Neural cell (in vitro differentiated cells): ENCODE measurements around the gene NOTCH3. TPM values are rescaled to one million over a fixed set of nuclear protein-coding genes. Genes with fewer than 3 reads are reported as not detected.
A peak's percentile ranks its signal among the peaks of the same experiment; 100 is the strongest.

Source experiments
- H2AFZ ChIP-seq: fragments of 200-600, 300-800 bp; sonication (generic), shearing (Covaris generic); 2 replicates; pipeline ENCODE4 v1.6.0; 2014; ENCODE audit warnings: low read depth, mild to moderate bottlenecking, antibody characterized with exemption, low read length, moderate library complexity
- H3F3A ChIP-seq: fragments of 200-600 bp; shearing (Covaris generic); 2 replicates; pipeline ENCODE4 v1.6.1; 2016; ENCODE audit warnings: mild to moderate bottlenecking, moderate library complexity, mixed read lengths, antibody characterized with exemption, low read length; ENCODE audit not compliant: insufficient read depth, poor library complexity, severe bottlenecking
- H3K27ac ChIP-seq: fragments of 200-600, 300-800 bp; sonication (generic), shearing (Covaris generic); 2 replicates; pipeline ENCODE4 v1.5.1; 2014; ENCODE audit warnings: mild to moderate bottlenecking, low read length, moderate library complexity
- H3K27me3 ChIP-seq: fragments of 300-800, 200-600 bp; sonication (generic), shearing (Covaris generic); 2 replicates; pipeline ENCODE4 v1.6.0; 2014; ENCODE audit warnings: mild to moderate bottlenecking, low read depth, low read length, moderate library complexity; ENCODE audit not compliant: insufficient read depth
- H3K36me3 ChIP-seq: fragments of 300-800, 200-600 bp; sonication (generic), shearing (Covaris generic); 2 replicates; pipeline ENCODE4 v1.5.1; 2014; ENCODE audit warnings: mild to moderate bottlenecking, antibody characterized with exemption, low read length, moderate library complexity; ENCODE audit not compliant: insufficient read depth
- H3K4me2 ChIP-seq: fragments of 300-800, 200-600 bp; sonication (generic), shearing (Covaris generic); 2 replicates; pipeline ENCODE4 v1.6.0; 2014; ENCODE audit warnings: mild to moderate bottlenecking, low read length
- H3K4me3 ChIP-seq: fragments of 300-800, 200-600 bp; sonication (generic), shearing (Covaris generic); 2 replicates; pipeline ENCODE4 v1.5.1; 2014; ENCODE audit warnings: mild to moderate bottlenecking, low read length, moderate library complexity
- H3K79me2 ChIP-seq: fragments of 200-600 bp; shearing (Covaris generic); replicated peaks from 2 replicates; pipeline ENCODE4 v1.6.0; 2014; ENCODE audit warnings: mild to moderate bottlenecking, low read length, moderate library complexity; ENCODE audit not compliant: insufficient read depth
- H3K9ac ChIP-seq: fragments of 300-800, 200-600 bp; sonication (generic), shearing (Covaris generic); 2 replicates; pipeline ENCODE4 v1.6.1; 2016; ENCODE audit warnings: mild to moderate bottlenecking, low read length, mixed read lengths
- H3K9me2 ChIP-seq: fragments of 200-600 bp; shearing (Covaris generic); 2 replicates; pipeline ENCODE4 v1.6.1; 2016; ENCODE audit warnings: mild to moderate bottlenecking, low read length, mixed read lengths; ENCODE audit not compliant: insufficient read depth
- H3K9me3 ChIP-seq: fragments of 200-600, 300-800 bp; sonication (generic), shearing (Covaris generic); 2 replicates; pipeline ENCODE4 v1.6.1; 2016; ENCODE audit warnings: mild to moderate bottlenecking, mixed run types, low read length, moderate library complexity, mixed read lengths
- H4K20me1 ChIP-seq: fragments of 200-600 bp; shearing (Covaris generic); 2 replicates; pipeline ENCODE4 v1.6.1; 2016; ENCODE audit warnings: mild to moderate bottlenecking, mixed run types; ENCODE audit not compliant: insufficient read depth
- EP300 ChIP-seq: fragments of 450-650 bp; conservative IDR thresholded peaks from 2 replicates; pipeline ENCODE4 v1.6.1; 2014; ENCODE audit warnings: antibody characterized with exemption, mild to moderate bottlenecking, moderate library complexity; ENCODE audit not compliant: poor library complexity, severe bottlenecking
- EZH2 ChIP-seq: fragments of 200-600, 300-800 bp; shearing (Covaris generic), sonication (generic); IDR thresholded peaks from 2 replicates; pipeline ENCODE4 v1.6.1; 2014; ENCODE audit warnings: antibody characterized with exemption, low read length, borderline replicate concordance, mild to moderate bottlenecking; ENCODE audit not compliant: insufficient read depth, poor library complexity, severe bottlenecking
- MXI1 ChIP-seq: fragments of 450-650 bp; conservative IDR thresholded peaks from 2 replicates; pipeline ENCODE4 v1.6.1; 2014; ENCODE audit warnings: antibody characterized with exemption, mild to moderate bottlenecking; ENCODE audit not compliant: poor library complexity, severe bottlenecking
- POLR2AphosphoS5 ChIP-seq: IDR thresholded peaks from 2 replicates; pipeline ENCODE4 v1.6.1; 2012
- RAD21 ChIP-seq: fragments of 450-650 bp; conservative IDR thresholded peaks from 2 replicates; pipeline ENCODE4 v1.6.1; 2014; ENCODE audit warnings: antibody characterized with exemption, mild to moderate bottlenecking, moderate library complexity
- SMC3 ChIP-seq: fragments of 450-650 bp; conservative IDR thresholded peaks from 2 replicates; pipeline ENCODE4 v1.6.1; 2014; ENCODE audit warnings: antibody characterized with exemption, mild to moderate bottlenecking, moderate library complexity; ENCODE audit not compliant: poor library complexity
- TAF1 ChIP-seq: IDR thresholded peaks from 2 replicates; pipeline ENCODE4 v1.6.1; 2012; ENCODE audit warnings: low read depth
- polyA plus RNA-seq: library from polyadenylated mRNA; depleted of rRNA; stranded (reverse); fragments of >200 nt; gene quantifications from 2 replicates; pipeline ENCODE4 v1.2.3, GENCODE V29; 2014
- TF ChIP-seq, protein P1 (sequence below): IDR thresholded peaks from 2 replicates; pipeline ENCODE4 v1.6.1; 2012; ENCODE audit warnings: borderline replicate concordance
- TF ChIP-seq, protein P2 (sequence below): fragments of 450-650 bp; IDR thresholded peaks from 2 replicates; pipeline ENCODE4 v1.5.1; 2014; ENCODE audit warnings: antibody characterized with exemption, mild to moderate bottlenecking, moderate library complexity; ENCODE audit not compliant: poor library complexity, severe bottlenecking

The NOTCH3 gene
- polyA plus RNA-seq, 1 donor from 2014 or later: 0.21 TPM

DNA sequence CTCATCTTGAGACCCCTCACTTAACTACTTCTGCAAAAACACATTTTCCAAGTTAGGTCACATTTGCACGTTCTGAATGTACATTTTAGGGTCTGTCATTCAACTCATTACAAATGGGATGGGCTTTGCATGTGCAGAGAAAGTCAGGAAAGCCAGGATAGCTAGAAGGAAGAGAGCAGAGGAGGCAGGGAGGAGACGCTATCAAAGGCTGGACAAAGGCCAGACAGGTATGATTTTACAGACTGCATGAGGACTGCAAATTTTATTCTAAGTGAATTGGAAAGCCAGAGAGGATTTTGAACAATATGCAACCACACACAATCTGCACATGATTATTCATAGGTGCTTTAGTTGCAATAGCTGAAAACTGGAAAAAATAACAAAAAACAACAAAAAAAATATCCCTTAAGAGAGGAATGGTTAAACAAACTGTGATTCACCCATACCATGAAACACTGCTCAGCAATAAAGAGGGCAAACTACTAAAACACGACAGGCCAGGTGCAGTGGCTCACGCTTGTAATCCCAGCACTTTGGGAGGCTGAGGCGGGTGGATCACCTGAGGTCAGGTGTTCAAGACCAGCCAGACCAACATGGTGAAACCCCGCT lies 72.5 kb downstream of the NOTCH3 start:
- Histone ChIP-seq H3F3A (no peaks in the 10 kb centered on the region), H3K4me2 (no peak overlapping the region), H3K79me2 (peaks cover 4% of the 10 kb centered on the region), H4K20me1 (no peaks in the 10 kb centered on the region), H2AFZ (no peak overlapping the region), H3K36me3 (no peaks in the 10 kb centered on the region), H3K27me3 (no peaks in the 10 kb centered on the region), H3K9me2 (no peaks in the 10 kb centered on the region), H3K4me3 (no peak overlapping the region), H3K9ac (no peak overlapping the region), H3K27ac (no peak overlapping the region), H3K9me3 (no peaks in the 10 kb centered on the region)
- no peak for TF ChIP-seq SMC3
- no peak for TF ChIP-seq MXI1

- Histone ChIP-seq H3K79me2 (peaks cover 4% of the 10 kb centered on the region), H3K9me3 (no peaks in the 10 kb centered on the region), H3K9me2 (no peaks in the 10 kb centered on the region), H3K4me2 (peak overlapping the region; percentile 64), H3F3A (no peaks in the 10 kb centered on the region), H4K20me1 (no peaks in the 10 kb centered on the region), H3K27ac (peak overlapping the region; percentile 53), H3K4me3 (peak overlapping the region; percentile 98), H3K9ac (peak overlapping the region; percentile 17), H3K27me3 (no peaks in the 10 kb centered on the region), H3K36me3 (no peaks in the 10 kb centered on the region), H2AFZ (peak overlapping the region; percentile 48)
- no peak for TF ChIP-seq EP300
- no peak for TF ChIP-seq SMC3
- TF ChIP-seq, protein P1, sequence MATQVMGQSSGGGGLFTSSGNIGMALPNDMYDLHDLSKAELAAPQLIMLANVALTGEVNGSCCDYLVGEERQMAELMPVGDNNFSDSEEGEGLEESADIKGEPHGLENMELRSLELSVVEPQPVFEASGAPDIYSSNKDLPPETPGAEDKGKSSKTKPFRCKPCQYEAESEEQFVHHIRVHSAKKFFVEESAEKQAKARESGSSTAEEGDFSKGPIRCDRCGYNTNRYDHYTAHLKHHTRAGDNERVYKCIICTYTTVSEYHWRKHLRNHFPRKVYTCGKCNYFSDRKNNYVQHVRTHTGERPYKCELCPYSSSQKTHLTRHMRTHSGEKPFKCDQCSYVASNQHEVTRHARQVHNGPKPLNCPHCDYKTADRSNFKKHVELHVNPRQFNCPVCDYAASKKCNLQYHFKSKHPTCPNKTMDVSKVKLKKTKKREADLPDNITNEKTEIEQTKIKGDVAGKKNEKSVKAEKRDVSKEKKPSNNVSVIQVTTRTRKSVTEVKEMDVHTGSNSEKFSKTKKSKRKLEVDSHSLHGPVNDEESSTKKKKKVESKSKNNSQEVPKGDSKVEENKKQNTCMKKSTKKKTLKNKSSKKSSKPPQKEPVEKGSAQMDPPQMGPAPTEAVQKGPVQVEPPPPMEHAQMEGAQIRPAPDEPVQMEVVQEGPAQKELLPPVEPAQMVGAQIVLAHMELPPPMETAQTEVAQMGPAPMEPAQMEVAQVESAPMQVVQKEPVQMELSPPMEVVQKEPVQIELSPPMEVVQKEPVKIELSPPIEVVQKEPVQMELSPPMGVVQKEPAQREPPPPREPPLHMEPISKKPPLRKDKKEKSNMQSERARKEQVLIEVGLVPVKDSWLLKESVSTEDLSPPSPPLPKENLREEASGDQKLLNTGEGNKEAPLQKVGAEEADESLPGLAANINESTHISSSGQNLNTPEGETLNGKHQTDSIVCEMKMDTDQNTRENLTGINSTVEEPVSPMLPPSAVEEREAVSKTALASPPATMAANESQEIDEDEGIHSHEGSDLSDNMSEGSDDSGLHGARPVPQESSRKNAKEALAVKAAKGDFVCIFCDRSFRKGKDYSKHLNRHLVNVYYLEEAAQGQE: no peak
- TF ChIP-seq TAF1: no peak
- TF ChIP-seq, protein P2, sequence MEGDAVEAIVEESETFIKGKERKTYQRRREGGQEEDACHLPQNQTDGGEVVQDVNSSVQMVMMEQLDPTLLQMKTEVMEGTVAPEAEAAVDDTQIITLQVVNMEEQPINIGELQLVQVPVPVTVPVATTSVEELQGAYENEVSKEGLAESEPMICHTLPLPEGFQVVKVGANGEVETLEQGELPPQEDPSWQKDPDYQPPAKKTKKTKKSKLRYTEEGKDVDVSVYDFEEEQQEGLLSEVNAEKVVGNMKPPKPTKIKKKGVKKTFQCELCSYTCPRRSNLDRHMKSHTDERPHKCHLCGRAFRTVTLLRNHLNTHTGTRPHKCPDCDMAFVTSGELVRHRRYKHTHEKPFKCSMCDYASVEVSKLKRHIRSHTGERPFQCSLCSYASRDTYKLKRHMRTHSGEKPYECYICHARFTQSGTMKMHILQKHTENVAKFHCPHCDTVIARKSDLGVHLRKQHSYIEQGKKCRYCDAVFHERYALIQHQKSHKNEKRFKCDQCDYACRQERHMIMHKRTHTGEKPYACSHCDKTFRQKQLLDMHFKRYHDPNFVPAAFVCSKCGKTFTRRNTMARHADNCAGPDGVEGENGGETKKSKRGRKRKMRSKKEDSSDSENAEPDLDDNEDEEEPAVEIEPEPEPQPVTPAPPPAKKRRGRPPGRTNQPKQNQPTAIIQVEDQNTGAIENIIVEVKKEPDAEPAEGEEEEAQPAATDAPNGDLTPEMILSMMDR: no peak
- TF ChIP-seq POLR2AphosphoS5: no peak
- no peak for TF ChIP-seq MXI1
- no peak for TF ChIP-seq RAD21
- TF ChIP-seq EZH2: no peak
These were observed 74.5 kb downstream of the NOTCH3 start for GRCh38 chr19:15126131-15126910.
